ENCODE measurements around the gene NXN. TPM values are rescaled to one million over a fixed set of nuclear protein-coding genes. Genes with fewer than 3 reads are reported as not detected.
"Not testable (repeated sequence)": the region's sequence is repeated elsewhere in the genome, so short reads cannot be mapped to it uniquely, and the experiment has no call there.

NXN gene
- polyA plus RNA-seq, 4 donors: 33.3 to 42.1 (median 38.8) TPM

DNA sequence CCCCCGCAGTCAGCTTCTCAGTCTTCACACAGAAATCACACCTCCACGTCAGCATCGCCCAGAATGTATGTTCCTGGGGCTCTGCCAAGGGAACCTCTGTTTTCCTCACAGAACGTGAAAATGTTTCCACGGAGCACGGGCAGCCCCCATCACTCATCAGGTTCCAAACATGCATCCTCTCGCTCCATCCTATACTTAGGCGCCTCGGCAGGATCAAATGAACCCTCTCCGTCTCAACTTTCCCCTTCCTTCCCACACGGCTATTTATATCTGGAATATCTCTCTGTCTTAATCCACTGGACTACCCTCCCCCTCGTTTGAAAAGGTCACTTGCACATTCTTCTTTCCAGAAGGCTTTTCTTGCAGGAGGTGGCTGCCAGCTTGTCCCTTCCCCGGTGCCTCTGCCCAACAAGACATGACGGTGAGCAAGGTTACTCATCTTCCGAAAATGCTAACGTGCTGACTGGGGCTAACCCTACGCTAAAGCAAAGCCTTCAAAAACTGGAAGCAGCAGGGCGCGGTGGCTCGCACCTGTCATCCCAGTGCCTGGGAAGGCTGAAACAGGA, 21.6 kb downstream of the NXN start:
- DNase-seq (ENCODE audit: low read depth in 4 of 4, low spot score in 3 of 4): no peak

GRCh38 chr17:956905-957304, 22.7 kb downstream of the NXN start:
- no peak for DNase-seq (ENCODE audit: low read depth in 4 of 4, low spot score in 3 of 4)

GRCh38 chr17:954431-955164, 25.0 kb downstream of the NXN start:
- no peak for DNase-seq (ENCODE audit: low read depth in 4 of 4, low spot score in 3 of 4)

DNA sequence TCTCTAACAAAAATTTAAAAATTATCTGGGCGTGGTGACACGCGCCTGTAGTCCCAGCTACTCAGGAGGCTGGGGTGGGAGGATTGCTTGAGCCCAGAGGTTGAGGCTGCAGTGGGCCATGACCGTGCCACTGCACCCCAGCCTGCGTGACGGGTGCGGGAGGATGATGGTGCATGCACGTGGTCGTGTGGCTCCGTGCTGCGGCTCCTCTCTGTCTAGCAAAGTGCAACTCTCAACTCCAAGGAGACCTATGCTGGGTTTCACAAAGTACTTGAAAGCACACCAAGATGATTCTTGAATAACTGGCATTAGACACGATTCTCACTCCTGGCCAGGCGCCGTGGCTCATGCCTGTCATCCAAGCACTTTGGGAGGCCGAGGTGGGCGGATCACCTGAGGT, 25.8 kb downstream of the NXN start:
- DNase-seq (ENCODE audit: low read depth in 4 of 4, low spot score in 3 of 4): no peak

- DNase-seq (ENCODE audit: low read depth in 4 of 4, low spot score in 3 of 4): not testable (repeated sequence)
Measured at GRCh38 chr17:952592-952991, 27.0 kb downstream of the NXN start.

DNA sequence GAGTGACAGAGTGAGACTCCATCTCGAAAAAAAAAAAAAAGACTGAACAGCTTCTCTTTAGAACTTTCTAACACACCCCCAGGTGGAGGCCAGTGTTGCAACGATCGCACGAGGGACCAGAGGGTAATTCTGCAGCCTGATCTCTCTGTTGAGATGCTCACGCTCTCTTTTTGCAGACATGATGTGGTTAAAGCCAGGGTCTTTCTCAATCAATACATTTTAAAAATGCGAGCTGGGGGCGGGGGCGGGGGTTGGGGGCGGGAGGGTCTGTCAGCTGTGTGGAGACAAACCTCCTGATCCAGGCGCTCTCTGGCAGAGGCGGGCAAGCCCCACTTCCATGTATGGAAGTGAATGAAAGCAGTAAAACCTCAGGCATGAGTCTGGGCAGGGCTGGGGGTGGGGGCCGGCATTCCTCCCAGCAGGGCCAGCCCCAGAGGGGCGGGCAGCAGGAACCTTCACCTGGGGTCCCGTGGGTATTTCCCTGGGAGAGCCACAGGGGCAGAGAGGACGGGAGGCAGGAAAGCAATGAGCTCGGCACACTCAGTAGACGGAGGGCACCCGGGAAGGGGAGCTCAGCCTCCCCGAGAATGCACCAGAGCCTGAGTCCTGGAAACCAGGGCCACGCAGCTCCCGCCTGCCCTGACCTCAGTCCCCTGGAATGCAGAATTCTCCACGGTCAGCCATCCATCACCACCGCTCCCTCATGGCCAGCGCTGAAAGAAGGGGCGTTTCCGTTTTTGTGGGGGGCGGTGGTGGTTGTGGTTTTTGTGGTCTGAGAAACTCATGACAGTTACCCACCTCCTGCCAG, 28.0 kb downstream of the NXN start:
- no peak for DNase-seq (ENCODE audit: low read depth in 4 of 4, low spot score in 3 of 4)

DNA sequence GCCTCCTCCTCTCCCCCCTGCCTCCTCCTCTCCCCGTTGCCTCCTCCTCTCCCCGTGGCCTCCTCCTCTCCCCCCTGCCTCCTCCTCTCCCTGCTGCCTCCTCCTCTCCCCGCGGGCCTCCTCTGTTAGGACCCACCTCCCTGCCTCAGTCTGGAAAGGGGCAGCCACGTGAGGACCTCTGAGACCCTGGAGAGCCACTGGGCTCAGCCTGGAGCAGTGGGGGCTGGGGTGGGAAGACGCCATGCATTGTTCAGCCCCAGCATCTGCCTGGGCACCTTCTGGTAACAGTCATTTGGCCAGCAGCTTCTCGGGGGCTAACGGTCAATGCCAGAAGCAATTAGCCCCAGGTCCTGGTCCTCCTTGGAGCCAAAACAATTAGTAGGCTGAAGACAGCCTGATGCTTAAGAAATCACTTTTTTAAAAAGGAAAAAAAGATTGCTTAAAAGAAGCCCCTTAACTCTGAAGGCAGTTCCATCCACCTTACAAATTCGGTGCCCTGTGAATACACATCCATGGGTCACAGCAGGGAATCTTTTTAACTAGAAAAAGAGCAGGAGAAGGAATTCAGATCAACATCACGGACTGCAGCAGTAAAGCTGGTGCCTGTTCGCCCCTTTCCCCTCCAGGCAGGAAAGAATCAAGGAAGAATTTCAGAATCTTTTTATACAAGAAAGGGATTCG, 29.8 kb downstream of the NXN start:
- no peak for DNase-seq (ENCODE audit: low read depth in 4 of 4, low spot score in 3 of 4)

GRCh38 chr17:948284-948852, 31.2 kb downstream of the NXN start:
- no peak for DNase-seq (ENCODE audit: low read depth in 4 of 4, low spot score in 3 of 4)

- DNase-seq (ENCODE audit: low read depth in 4 of 4, low spot score in 3 of 4): no peak
Measured at GRCh38 chr17:946510-947236, 32.9 kb downstream of the NXN start.

GRCh38 chr17:945672-946071, 33.9 kb downstream of the NXN start:
- no peak for DNase-seq (ENCODE audit: low read depth in 4 of 4, low spot score in 3 of 4)

DNA sequence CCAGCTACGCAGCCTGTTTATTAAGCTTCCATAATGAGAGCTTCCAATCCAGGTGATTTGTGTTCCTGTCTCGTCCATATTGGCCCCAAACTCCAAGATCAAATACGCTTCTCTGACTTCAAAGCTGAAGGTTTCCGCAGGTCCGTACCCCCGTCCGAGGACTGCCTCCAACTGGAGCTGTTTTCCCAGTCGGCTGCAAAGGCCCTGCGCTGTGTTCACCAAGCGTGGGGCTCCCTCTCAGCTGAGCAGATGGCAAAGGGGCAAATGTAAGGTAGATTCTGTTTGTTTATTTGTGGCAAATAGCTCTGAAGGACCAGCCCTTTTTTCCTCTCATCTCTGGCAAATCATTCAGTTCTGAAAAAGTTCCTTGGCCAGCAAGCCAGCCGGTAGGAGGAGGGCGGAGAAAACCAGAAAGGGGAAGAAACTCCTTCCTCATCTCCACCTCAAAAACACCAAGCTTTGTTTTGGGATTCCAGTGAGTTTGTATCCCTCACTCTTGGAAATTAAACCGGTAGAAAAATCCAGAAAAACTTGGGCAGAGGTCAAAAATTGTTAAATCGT, 35.2 kb downstream of the NXN start:
- DNase-seq (ENCODE audit: low read depth in 4 of 4, low spot score in 3 of 4): no peak

- DNase-seq (ENCODE audit: low read depth in 4 of 4, low spot score in 3 of 4): no peak
Measured at GRCh38 chr17:935485-935884, 44.1 kb downstream of the NXN start.

DNA sequence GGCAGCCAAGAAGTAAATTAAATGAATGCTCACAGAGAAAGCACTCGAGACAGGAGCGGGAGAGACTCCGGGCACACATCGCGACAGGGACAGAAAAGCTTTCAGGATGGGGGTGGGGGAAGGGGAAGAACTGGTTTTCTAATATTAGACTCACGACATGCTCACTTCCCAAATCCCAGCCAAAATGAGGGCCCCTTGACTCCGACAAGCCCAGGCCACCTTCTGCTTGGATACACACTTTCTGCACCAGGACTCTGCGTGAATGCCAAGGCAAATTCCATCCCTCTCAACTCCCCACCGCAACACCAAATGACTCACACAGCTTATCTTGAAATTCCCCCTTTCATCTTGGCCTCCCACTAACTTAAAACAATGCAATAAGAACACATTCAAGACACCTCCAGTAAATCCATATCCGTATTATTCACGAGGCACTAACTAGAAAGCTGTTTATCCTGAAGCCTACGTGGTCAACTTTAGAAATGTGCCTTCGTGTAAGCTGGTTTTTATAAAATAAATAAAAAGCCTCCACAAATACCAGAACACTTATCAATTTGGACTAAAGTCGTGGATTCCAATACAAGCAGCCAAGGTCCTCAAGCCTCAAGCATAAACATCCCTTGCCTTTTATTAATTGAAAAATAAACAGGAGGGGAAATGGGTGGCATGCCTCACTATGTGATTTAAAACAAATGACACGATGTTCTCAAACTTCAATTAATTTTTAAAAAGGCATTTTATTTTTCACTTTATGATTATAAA, 46.1 kb downstream of the NXN start:
- no peak for DNase-seq (ENCODE audit: low read depth in 4 of 4, low spot score in 3 of 4)

- DNase-seq (ENCODE audit: low read depth in 4 of 4, low spot score in 3 of 4): no peak
Measured at GRCh38 chr17:930258-930657, 49.3 kb downstream of the NXN start.

- no peak for DNase-seq (ENCODE audit: low read depth in 4 of 4, low spot score in 3 of 4)
Measured at GRCh38 chr17:929586-929985, 50.0 kb downstream of the NXN start.

DNA sequence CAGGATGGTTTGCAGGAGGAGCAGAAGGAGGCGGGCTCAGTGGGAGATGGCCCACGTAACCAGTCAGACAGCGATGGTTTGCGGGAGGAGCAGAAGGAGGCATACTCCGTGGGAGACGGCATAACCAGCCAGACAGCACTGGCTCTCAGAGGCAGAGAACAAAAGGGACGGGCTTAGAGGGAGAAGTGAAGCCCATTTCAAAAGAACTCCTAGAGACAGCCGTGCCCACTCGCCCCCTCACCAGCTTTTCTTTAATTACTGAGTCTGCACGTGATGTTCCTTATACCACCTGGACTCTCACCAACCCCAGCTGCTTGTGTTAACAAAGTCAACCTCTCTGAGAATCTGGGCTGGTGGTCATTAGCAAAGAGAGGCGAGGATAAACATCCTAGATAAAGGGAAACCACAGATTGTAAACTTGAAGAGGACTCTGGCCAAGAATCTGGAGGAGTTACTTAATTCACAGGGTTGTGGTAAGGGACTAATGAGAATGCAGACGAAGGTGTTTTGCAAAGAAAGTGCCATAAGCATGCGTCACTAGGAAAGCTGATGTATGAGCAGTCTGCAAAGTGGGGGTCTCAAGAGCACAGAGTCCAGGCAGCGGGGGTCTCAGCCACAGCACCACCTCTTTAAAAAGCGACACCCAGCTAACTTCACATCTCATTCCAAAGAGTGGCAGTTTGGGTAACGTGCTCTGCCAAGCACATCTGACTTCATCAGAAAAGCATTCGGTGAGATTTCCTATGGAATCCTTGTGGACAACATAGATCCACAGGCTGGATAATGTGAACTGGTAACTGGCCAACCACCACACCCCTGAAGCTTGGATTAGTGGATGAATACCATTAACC, 51.7 kb downstream of the NXN start:
- DNase-seq (ENCODE audit: low read depth in 4 of 4, low spot score in 3 of 4): no peak

- DNase-seq (ENCODE audit: low read depth in 4 of 4, low spot score in 3 of 4): no peak
Measured at GRCh38 chr17:925817-926216, 53.8 kb downstream of the NXN start.
